ENCODE data around the gene MROH8. TPM values are rescaled to one million over a fixed set of nuclear protein-coding genes. Genes with fewer than 3 reads are reported as not detected.
"Not testable (repeated sequence)": the region's sequence is repeated elsewhere in the genome, so short reads cannot be mapped to it uniquely, and the experiment has no call there.

The MROH8 gene
- total RNA-seq, 1 donor from 2014 or later = 1.6 TPM

DNA sequence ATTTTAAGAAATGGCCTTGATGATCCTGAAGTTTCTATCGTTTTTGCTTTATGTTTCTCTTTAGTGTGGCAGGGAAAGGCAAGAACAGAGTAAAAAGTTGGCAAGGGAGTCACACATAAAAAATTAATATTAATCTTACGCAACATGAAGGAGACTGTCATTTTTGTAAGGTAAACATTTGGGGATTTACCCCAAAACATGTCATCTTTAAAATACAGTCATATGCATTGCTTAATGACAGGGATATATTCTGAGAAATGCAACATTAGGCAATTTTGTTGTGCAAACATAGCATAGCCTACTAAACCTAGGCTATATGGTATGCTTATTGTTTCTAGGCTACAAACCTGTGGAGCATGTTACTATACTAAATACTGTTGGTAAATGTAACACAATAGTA is 88.9 kb downstream of the MROH8 start:
- ATAC-seq = peak; percentile 50

GRCh38 chr20:37081717-37082289 is 97.5 kb downstream of the MROH8 start:
- peak; percentile 13 for ATAC-seq

DNA sequence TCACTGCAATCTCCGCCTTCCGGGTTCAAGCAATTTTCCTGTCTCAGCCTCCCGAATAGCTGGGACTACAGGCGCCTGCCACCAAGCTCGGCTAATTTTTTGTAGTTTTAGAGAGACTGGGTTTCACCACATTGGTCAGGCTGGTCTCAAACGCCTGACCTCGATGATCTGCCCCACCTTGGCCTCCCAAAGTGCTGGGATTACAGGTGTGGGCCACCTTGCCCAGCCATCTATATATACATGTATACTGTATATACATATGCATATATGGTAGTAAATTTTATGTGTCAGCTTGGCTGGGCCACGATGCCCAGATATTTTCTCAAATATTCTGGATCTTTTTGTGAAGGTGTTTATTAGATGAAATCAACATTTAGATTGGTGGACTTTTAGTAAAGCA is 102.3 kb downstream of the MROH8 start:
- no peak for ATAC-seq

DNA sequence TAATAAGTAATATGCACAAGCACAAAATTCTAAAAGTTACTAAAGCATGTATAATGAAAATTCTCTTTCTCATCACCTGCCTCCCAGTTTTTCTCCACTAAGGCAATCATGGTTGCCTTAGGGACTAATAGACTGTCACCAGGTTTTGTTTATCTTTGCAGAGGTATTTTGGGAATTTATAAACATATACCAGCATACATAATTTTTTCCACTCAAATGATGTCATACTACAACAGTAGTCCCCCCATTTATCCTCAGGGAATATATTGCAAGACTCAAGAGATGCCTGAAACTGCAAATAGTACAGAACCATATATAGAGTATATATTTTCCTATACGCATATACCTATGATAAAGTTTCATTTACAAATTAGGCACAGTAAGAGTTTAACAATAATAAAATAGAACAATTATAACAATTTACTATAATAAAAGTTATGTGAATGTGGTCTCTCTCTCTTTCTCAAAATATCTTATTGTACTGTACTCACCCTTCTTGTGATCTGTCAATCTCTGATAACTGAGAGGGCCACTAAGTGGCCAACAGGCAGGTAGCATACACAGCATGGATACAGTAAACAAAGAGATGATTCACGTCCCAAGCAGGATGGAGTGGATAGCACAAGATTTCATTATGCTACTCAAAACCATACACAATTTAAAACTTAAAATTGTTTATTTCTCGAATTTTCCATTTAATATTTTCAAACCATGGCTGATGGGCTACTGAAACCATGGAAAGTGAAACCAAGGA is 103.2 kb downstream of the MROH8 start:
- ATAC-seq = no peak

DNA sequence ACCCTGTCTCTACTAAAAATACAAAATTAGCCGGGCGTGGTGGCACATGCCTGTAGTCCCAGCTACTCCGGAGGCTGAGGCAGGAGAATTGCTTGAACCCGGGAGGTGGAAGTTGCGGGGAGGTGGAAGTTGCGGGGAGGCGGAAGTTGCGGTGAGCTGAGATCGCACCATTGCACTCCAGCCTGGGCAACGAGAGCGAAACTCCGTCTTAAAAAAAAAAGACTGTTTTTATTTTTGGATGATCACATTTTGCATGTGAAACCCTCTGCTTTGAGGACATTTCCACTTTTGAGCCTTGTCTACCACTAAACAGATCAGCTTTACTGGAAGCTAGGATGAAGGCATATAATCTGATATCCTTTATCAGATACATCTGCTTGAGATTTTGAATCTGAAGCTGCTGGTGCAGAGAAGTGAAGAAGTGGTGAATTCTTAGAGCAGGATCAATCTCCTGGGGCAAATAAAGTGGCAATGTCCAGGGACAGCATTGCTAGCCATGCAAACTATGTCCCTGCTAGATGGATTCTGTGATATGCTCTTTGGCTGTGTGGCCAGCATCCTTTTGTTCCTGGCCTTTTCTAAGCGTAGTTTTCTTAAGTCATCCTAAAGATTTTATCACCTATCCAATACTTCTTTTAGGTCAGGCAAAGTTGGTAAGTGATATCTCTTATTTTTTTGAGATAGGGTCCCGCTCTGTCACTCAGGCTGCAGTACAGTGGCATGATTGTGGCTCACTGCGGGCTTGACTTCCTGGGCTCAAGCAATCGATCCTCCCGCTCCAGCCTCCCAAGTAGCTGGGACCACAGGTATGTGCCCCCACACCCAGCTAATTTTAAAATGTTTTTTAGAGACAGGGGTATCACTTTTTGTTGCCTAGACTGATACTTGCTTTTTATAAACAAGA is 106.8 kb downstream of the MROH8 start:
- no peak for ATAC-seq

- ATAC-seq = peak; percentile 93
These were observed 107.9 kb downstream of the MROH8 start for GRCh38 chr20:37071481-37071911.

DNA sequence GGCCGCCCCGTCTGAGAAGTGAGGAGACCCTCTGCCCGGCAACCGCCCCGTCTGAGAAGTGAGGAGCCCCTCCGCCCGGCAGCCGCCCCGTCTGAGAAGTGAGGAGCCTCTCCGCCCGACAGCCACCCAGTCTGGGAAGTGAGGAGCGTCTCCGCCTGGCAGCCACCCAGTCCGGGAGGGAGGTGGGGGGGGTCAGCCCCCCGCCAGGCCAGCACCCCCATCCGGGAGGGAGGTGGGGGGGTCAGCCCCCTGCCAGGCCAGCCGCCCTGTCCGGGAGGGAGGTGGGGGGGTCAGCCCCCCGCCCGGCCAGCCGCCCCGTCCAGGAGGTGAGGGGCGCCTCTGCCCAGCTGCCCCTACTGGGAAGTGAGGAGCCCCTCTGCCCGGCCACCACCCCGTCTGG is 109.8 kb downstream of the MROH8 start:
- not testable (repeated sequence) for ATAC-seq

- no peak for ATAC-seq
These were observed 113.2 kb downstream of the MROH8 start for GRCh38 chr20:37066168-37066567.

DNA sequence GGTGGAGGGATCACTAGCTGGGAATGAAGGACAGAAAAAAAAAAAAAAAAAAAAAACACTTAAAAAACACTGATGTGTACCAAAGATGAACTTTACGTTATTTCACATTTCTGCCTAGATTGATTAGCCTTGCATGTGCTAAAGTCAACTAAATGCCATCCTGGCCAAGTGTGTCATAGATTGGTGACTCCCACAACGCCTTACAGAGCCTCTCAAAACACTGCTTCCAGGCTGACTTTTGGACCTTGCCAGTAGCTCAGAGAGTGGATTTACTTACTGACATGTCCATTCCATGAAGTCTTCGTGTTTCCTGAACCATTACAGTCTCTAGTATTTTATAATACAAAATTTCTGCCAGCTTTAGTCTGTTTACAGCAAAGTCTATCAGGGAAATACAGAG is 124.1 kb downstream of the MROH8 start:
- no peak for ATAC-seq

DNA sequence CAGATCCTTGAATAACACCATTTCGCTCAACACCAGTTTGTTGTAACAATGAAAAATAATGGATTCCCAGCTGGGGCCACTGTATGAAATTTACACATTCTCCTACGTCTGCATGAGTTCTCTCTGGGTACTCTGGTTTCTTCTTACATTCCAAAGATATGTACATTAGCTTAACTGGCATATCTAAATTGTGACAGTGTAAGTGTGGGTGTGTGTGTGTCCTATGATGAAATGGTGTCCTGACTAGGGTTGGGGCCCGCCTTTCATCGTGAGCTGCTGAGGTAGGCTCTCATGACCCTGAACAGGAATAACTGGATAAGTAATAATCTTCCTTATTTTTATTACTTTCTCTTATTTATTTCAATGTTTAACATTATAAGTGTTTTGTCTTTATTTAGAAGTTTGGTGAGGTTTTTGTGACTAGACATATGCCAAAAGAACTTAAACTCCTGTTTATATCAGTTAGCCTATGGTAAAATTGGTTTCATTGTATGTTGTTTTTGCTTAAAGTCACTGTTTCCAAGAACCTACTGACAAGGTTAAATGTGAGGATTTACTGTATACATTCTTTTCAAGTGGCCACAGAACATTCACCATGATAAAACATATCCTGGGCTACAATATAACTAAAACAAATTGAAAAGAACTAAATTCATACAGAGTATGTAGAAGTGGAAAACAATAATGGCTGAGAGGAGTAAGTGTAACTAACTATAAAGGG is 126.0 kb downstream of the MROH8 start:
- peak; percentile 72 for ATAC-seq

Other genes starting within 250 kb of the MROH8 start
- 23.9 TPM for gene SAMHD1, start 227.8 kb downstream of the MROH8 start, total RNA-seq
- 6.3 TPM for gene RBL1, start 83.6 kb downstream of the MROH8 start, total RNA-seq
- 140 TPM for gene RPN2, start 218 bp downstream of the MROH8 start, total RNA-seq
- gene GHRH, start 82.3 kb upstream of the MROH8 start, total RNA-seq = not detected
- gene MANBAL, start 110.1 kb upstream of the MROH8 start, total RNA-seq = 42.0 TPM
- gene SRC, start 166.6 kb upstream of the MROH8 start, total RNA-seq = 30.5 TPM

All from esophagus mucosa (tissue), 1 donor.